ENCODE measurements around the gene SMARCC1.

The SMARCC1 gene

GRCh38 chr3:47663630-47664240, 118.0 kb downstream of the SMARCC1 start:
- Histone ChIP-seq H3K27ac (ENCODE audit: low read length) (no peak overlapping the region), H3K27me3 (ENCODE audit: control insufficient read depth in 1 of 2, insufficient read depth in 2 of 2, low read length in 2 of 2) (no peaks in the 10 kb centered on the region), H3K36me3 (ENCODE audit: control insufficient read depth in 2 of 2, insufficient read depth in 2 of 2, low read length in 2 of 2) (no peaks in the 10 kb centered on the region), H3K4me3 (ENCODE audit: low read length in 2 of 2) (no peak overlapping the region), H3K9me3 (ENCODE audit: control insufficient read depth in 2 of 2, low read length in 2 of 2) (no peaks in the 10 kb centered on the region), H3K9ac (ENCODE audit: low read length in 2 of 2) (no peak overlapping the region), H3K4me1 (ENCODE audit: control insufficient read depth, insufficient read depth, low read length) (no peaks in the 10 kb centered on the region)

DNA sequence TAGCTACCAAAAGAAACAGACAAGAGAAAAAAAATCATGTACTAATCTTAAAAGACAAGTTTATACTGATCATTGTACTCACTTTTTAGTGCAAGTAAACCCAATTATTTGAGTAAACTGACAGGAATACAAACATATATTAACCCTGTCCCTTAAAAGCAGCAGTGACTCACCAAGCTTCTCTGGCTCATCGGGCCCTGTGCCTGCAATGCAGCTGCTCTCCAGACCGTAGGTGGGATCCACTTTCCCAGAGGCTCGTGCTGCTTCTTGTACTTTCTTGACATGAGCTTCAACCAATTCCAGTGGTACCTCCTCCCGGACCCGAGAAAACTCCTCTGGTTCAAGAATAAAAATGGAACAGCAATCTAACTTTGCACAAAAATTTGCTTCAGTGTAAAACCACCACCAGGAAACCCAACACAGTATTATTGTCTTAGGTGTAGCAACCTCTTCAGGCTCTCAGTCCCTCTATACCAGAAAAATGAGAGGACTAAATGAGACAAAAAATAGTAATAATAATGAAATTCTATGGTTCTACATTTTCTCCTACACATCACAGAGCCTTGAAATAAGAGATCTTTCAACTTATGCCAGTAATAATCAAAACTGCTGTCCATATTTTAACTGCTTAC, 120.5 kb downstream of the SMARCC1 start:
- Histone ChIP-seq H3K9ac (ENCODE audit: low read length in 2 of 2) (no peak overlapping the region), H3K27me3 (ENCODE audit: control insufficient read depth in 1 of 2, insufficient read depth in 2 of 2, low read length in 2 of 2) (no peaks in the 10 kb centered on the region), H3K9me3 (ENCODE audit: control insufficient read depth in 2 of 2, low read length in 2 of 2) (no peaks in the 10 kb centered on the region), H3K4me3 (ENCODE audit: low read length in 2 of 2) (no peak overlapping the region), H3K27ac (ENCODE audit: low read length) (no peak overlapping the region), H3K4me1 (ENCODE audit: control insufficient read depth, insufficient read depth, low read length) (no peaks in the 10 kb centered on the region), H3K36me3 (ENCODE audit: control insufficient read depth in 2 of 2, insufficient read depth in 2 of 2, low read length in 2 of 2) (peaks cover 0 to 3% of the 10 kb centered on the region in 2 donors)

- Histone ChIP-seq H3K36me3 (ENCODE audit: control insufficient read depth in 2 of 2, insufficient read depth in 2 of 2, low read length in 2 of 2) (peaks cover 0 to 6% of the 10 kb centered on the region in 2 donors), H3K9me3 (ENCODE audit: control insufficient read depth in 2 of 2, low read length in 2 of 2) (no peaks in the 10 kb centered on the region), H3K27ac (ENCODE audit: low read length) (no peak overlapping the region), H3K27me3 (ENCODE audit: control insufficient read depth in 1 of 2, insufficient read depth in 2 of 2, low read length in 2 of 2) (no peaks in the 10 kb centered on the region), H3K4me3 (ENCODE audit: low read length in 2 of 2) (no peak overlapping the region), H3K4me1 (ENCODE audit: control insufficient read depth, insufficient read depth, low read length) (no peaks in the 10 kb centered on the region), H3K9ac (ENCODE audit: low read length in 2 of 2) (no peak overlapping the region)
Observed at GRCh38 chr3:47658444-47658843, 123.2 kb downstream of the SMARCC1 start.

GRCh38 chr3:47652142-47652541, 129.6 kb downstream of the SMARCC1 start:
- H3K9me3 ChIP-seq (ENCODE audit: control insufficient read depth in 2 of 2, low read length in 2 of 2): no peaks in the 10 kb centered on the region
- H3K9ac ChIP-seq (ENCODE audit: low read length in 2 of 2): no peak overlapping the region
- no peak overlapping the region for H3K4me3 ChIP-seq (ENCODE audit: low read length in 2 of 2)
- peaks cover 0 to 3% of the 10 kb centered on the region in 2 donors for H3K36me3 ChIP-seq (ENCODE audit: control insufficient read depth in 2 of 2, insufficient read depth in 2 of 2, low read length in 2 of 2)
- H3K4me1 ChIP-seq (ENCODE audit: control insufficient read depth, insufficient read depth, low read length): no peaks in the 10 kb centered on the region
- H3K27ac ChIP-seq (ENCODE audit: low read length): no peak overlapping the region
- no peaks in the 10 kb centered on the region for H3K27me3 ChIP-seq (ENCODE audit: control insufficient read depth in 1 of 2, insufficient read depth in 2 of 2, low read length in 2 of 2)

DNA sequence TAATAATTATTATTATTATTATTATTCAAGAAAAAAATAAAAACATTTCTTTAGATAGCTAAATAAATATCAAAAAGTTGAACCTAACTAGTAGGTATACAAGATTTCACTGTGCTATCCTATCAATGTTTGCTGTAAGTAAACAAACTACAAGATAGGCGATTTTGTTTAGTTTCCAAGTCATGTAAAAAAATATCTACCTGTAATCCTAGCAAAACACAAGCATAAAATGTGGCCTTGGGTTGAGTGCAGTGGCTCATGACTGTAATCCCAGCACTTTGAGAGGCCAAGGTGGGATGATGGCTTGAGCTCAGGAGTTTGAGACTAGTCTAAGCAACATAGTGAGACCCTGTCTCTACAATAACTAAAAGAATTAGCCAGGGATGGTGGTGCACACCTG, 131.4 kb downstream of the SMARCC1 start:
- Histone ChIP-seq H3K27me3 (ENCODE audit: control insufficient read depth in 1 of 2, insufficient read depth in 2 of 2, low read length in 2 of 2) (no peaks in the 10 kb centered on the region), H3K36me3 (ENCODE audit: control insufficient read depth in 2 of 2, insufficient read depth in 2 of 2, low read length in 2 of 2) (peaks cover 0 to 3% of the 10 kb centered on the region in 2 donors), H3K9ac (ENCODE audit: low read length in 2 of 2) (no peak overlapping the region), H3K9me3 (ENCODE audit: control insufficient read depth in 2 of 2, low read length in 2 of 2) (no peaks in the 10 kb centered on the region), H3K4me3 (ENCODE audit: low read length in 2 of 2) (no peak overlapping the region), H3K27ac (ENCODE audit: low read length) (no peak overlapping the region), H3K4me1 (ENCODE audit: control insufficient read depth, insufficient read depth, low read length) (no peaks in the 10 kb centered on the region)

DNA sequence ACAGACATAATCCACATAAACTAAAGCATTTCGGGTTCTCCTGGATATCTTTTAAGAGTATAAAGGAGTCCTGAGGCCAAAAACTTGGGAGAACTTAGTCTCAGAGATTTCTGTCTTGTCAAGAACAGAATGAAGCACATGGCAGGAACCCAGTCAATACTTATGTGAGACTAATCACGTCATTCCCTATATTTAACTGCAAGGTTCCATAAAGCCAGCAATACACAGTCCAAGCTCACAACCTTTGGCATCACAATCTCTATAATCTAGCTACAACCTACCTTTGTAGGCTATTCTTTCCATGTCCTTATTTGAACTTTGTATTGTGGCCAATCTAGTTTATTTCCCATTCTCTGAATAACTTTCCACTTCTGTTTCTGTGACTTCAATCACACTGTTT, 134.1 kb downstream of the SMARCC1 start:
- no peaks in the 10 kb centered on the region for H3K27me3 ChIP-seq (ENCODE audit: control insufficient read depth in 1 of 2, insufficient read depth in 2 of 2, low read length in 2 of 2)
- no peak overlapping the region for H3K4me3 ChIP-seq (ENCODE audit: low read length in 2 of 2)
- H3K36me3 ChIP-seq (ENCODE audit: control insufficient read depth in 2 of 2, insufficient read depth in 2 of 2, low read length in 2 of 2): peaks cover 3 to 6% of the 10 kb centered on the region in 2 donors
- no peaks in the 10 kb centered on the region for H3K9me3 ChIP-seq (ENCODE audit: control insufficient read depth in 2 of 2, low read length in 2 of 2)
- H3K9ac ChIP-seq (ENCODE audit: low read length in 2 of 2): no peak overlapping the region
- H3K27ac ChIP-seq (ENCODE audit: low read length): no peak overlapping the region
- H3K4me1 ChIP-seq (ENCODE audit: control insufficient read depth, insufficient read depth, low read length): no peaks in the 10 kb centered on the region

DNA sequence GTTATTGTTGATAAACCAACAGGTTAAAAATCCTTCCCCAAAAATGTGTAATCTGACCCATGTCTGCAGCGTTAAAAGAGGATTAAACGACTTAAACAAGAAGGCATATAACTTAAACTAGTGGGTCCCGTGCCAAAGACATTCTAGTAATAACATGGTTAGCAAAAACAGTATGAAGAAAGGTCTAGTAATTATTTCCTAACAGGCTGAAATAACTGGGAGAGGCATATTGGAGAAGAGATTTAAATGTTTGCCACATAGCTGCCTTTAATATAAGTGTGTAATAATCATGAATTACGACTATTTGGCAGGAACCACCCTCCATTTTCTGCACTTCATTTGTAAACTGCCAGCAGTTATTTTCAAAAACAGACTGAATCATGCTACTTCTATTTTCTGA, 135.3 kb downstream of the SMARCC1 start:
- Histone ChIP-seq H3K27me3 (ENCODE audit: control insufficient read depth in 1 of 2, insufficient read depth in 2 of 2, low read length in 2 of 2) (no peaks in the 10 kb centered on the region), H3K4me1 (ENCODE audit: control insufficient read depth, insufficient read depth, low read length) (no peaks in the 10 kb centered on the region), H3K36me3 (ENCODE audit: control insufficient read depth in 2 of 2, insufficient read depth in 2 of 2, low read length in 2 of 2) (peaks cover 4 to 8% of the 10 kb centered on the region in 2 donors), H3K9ac (ENCODE audit: low read length in 2 of 2) (no peak overlapping the region), H3K9me3 (ENCODE audit: control insufficient read depth in 2 of 2, low read length in 2 of 2) (no peaks in the 10 kb centered on the region), H3K27ac (ENCODE audit: low read length) (no peak overlapping the region), H3K4me3 (ENCODE audit: low read length in 2 of 2) (no peak overlapping the region)

- Histone ChIP-seq H3K4me1 (ENCODE audit: control insufficient read depth, insufficient read depth, low read length) (no peaks in the 10 kb centered on the region), H3K9ac (ENCODE audit: low read length in 2 of 2) (no peak overlapping the region)
Observed at GRCh38 chr3:47645551-47645950, 136.1 kb downstream of the SMARCC1 start.

DNA sequence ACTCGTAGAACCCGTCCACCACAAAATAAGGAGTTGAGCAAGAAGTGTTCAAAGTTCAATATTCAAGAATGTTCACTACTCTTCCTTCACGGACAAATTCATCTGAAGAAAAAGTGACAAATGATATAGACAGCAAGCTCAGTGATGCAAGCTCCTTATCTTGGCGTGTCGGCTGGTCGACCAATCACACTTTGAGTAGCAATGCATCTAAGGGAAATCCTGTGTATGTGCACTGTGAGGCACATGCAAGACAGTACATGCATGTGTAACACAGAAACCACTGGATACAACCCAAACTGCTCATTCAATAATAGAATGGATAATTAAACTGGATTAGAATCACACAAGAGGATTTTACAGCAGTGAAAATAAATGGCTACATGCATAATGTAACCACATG, 138.6 kb downstream of the SMARCC1 start:
- H3K9me3 ChIP-seq (ENCODE audit: control insufficient read depth in 2 of 2, low read length in 2 of 2): no peaks in the 10 kb centered on the region
- no peak overlapping the region for H3K4me3 ChIP-seq (ENCODE audit: low read length in 2 of 2)
- H3K27ac ChIP-seq (ENCODE audit: low read length): no peak overlapping the region
- no peak overlapping the region for H3K9ac ChIP-seq (ENCODE audit: low read length in 2 of 2)
- peaks cover 4 to 8% of the 10 kb centered on the region in 2 donors for H3K36me3 ChIP-seq (ENCODE audit: control insufficient read depth in 2 of 2, insufficient read depth in 2 of 2, low read length in 2 of 2)
- no peaks in the 10 kb centered on the region for H3K27me3 ChIP-seq (ENCODE audit: control insufficient read depth in 1 of 2, insufficient read depth in 2 of 2, low read length in 2 of 2)
- H3K4me1 ChIP-seq (ENCODE audit: control insufficient read depth, insufficient read depth, low read length): no peaks in the 10 kb centered on the region

More at GRCh38 chr3:47645551-47645950, 136.1 kb downstream of the SMARCC1 start:
- H3K9me3 ChIP-seq (ENCODE audit: control insufficient read depth in 2 of 2, low read length in 2 of 2): no peaks in the 10 kb centered on the region
- H3K27ac ChIP-seq (ENCODE audit: low read length): no peak overlapping the region
- no peaks in the 10 kb centered on the region for H3K27me3 ChIP-seq (ENCODE audit: control insufficient read depth in 1 of 2, insufficient read depth in 2 of 2, low read length in 2 of 2)
- no peak overlapping the region for H3K4me3 ChIP-seq (ENCODE audit: low read length in 2 of 2)
- H3K36me3 ChIP-seq (ENCODE audit: control insufficient read depth in 2 of 2, insufficient read depth in 2 of 2, low read length in 2 of 2): peaks cover 4 to 8% of the 10 kb centered on the region in 2 donors

DNA sequence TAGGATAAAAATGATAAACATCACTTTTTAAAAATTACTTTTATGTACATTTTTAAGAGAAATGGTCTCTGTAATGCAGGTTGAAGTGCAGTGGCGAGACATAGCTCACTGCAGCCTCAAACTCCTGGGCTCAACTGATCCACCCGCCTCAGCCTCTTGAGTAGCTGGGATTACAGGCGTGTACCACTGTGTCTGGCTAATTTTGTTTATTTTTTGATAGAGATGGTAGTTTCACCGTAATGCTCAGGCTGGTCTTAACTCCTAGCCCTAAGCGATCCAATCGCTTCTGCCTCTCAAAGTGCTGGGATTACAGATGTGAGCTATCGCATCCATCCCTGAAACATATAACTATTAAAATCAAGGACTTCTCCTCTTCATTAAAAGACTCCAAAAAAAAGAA, 140.0 kb downstream of the SMARCC1 start:
- H3K36me3 ChIP-seq (ENCODE audit: control insufficient read depth in 2 of 2, insufficient read depth in 2 of 2, low read length in 2 of 2): peaks cover 4 to 10% of the 10 kb centered on the region in 2 donors
- H3K4me3 ChIP-seq (ENCODE audit: low read length in 2 of 2): no peak overlapping the region
- no peaks in the 10 kb centered on the region for H3K4me1 ChIP-seq (ENCODE audit: control insufficient read depth, insufficient read depth, low read length)
- no peaks in the 10 kb centered on the region for H3K27me3 ChIP-seq (ENCODE audit: control insufficient read depth in 1 of 2, insufficient read depth in 2 of 2, low read length in 2 of 2)
- H3K27ac ChIP-seq (ENCODE audit: low read length): no peak overlapping the region
- H3K9me3 ChIP-seq (ENCODE audit: control insufficient read depth in 2 of 2, low read length in 2 of 2): no peaks in the 10 kb centered on the region
- no peak overlapping the region for H3K9ac ChIP-seq (ENCODE audit: low read length in 2 of 2)

DNA sequence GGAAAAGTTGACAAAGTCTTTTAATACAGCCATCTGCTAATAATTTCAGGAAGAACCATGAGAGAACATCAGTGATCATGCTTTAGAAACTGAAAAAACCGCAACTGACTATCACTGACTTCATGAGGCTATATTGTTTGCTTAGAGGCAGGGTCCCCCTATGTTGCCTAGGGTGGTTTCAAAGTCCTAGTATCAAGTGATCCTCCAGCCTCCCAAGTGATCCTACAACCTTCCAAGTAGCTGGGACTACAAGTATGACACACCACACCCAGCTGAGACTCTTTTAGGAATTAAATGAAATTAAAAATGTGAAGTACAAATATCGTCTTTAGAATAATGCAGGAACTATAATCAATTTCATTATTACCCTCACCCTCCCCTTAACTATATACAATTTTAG, 144.8 kb downstream of the SMARCC1 start:
- no peaks in the 10 kb centered on the region for H3K27me3 ChIP-seq (ENCODE audit: control insufficient read depth in 1 of 2, insufficient read depth in 2 of 2, low read length in 2 of 2)
- no peaks in the 10 kb centered on the region for H3K4me1 ChIP-seq (ENCODE audit: control insufficient read depth, insufficient read depth, low read length)
- no peaks in the 10 kb centered on the region for H3K9me3 ChIP-seq (ENCODE audit: control insufficient read depth in 2 of 2, low read length in 2 of 2)
- H3K27ac ChIP-seq (ENCODE audit: low read length): no peak overlapping the region
- peaks cover 14 to 20% of the 10 kb centered on the region in 2 donors for H3K36me3 ChIP-seq (ENCODE audit: control insufficient read depth in 2 of 2, insufficient read depth in 2 of 2, low read length in 2 of 2)
- H3K9ac ChIP-seq (ENCODE audit: low read length in 2 of 2): no peak overlapping the region
- no peak overlapping the region for H3K4me3 ChIP-seq (ENCODE audit: low read length in 2 of 2)
